Astrocyte (in vitro differentiated cells and primary cell): ENCODE data around the gene KLHL24.

Experiments used
- CTCF ChIP-seq: IDR thresholded peaks from 2 replicates; pipeline ENCODE4 v1.5.1; 2011; ENCODE audit warnings: low read depth, mild to moderate bottlenecking, inconsistent platforms, low read length, moderate library complexity; ENCODE audit not compliant: insufficient read depth
- EZH2 ChIP-seq: IDR thresholded peaks from 2 replicates; pipeline ENCODE4 v1.6.1; 2012; ENCODE audit warnings: mild to moderate bottlenecking, low read length, inconsistent platforms; ENCODE audit not compliant: insufficient read depth

GRCh38 chr3:183629546-183630301, 5.7 kb upstream of the KLHL24 start:
- TF ChIP-seq CTCF (no peak), EZH2 (no peak)
